NCI-H526 (cell line): Measurements from ENCODE around the gene DUOX1.

Experiments
- DNase-seq, 2 experiments: peaks; one replicate each; lab custom pipeline; 2025; lab: John Stamatoyannopoulos, UW

The DUOX1 gene

GRCh38 chr15:45187894-45188830 is 58.4 kb downstream of the DUOX1 start, which contains the start of gene SHF:
Gene SHF, minus strand, starts transcription at chr15:45187966. Its CDS starts 15 bp downstream, at chr15:45187951.
- DNase-seq, result peak; percentile 45 to 76

DNA sequence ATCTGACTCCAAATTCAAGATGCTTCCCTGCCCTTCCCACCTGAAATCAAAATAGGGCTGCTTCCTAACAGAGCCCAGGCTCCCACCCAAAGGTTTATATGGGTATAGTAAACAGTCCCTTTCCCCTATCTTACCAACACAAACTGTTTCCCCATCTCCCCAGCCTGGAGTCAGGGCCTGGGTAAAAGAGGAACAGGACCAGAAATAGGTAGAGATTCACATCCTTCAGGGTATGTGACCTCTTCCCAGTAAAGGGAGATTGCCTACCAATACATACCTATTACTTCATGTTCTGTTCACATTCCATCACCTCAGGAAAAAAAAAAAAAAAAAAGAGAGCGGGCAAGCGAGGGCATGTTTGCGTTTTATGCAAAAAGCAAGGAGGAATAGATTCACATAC is 67.7 kb downstream of the DUOX1 start:
- peak; percentile 23 to 45 for DNase-seq

DNA sequence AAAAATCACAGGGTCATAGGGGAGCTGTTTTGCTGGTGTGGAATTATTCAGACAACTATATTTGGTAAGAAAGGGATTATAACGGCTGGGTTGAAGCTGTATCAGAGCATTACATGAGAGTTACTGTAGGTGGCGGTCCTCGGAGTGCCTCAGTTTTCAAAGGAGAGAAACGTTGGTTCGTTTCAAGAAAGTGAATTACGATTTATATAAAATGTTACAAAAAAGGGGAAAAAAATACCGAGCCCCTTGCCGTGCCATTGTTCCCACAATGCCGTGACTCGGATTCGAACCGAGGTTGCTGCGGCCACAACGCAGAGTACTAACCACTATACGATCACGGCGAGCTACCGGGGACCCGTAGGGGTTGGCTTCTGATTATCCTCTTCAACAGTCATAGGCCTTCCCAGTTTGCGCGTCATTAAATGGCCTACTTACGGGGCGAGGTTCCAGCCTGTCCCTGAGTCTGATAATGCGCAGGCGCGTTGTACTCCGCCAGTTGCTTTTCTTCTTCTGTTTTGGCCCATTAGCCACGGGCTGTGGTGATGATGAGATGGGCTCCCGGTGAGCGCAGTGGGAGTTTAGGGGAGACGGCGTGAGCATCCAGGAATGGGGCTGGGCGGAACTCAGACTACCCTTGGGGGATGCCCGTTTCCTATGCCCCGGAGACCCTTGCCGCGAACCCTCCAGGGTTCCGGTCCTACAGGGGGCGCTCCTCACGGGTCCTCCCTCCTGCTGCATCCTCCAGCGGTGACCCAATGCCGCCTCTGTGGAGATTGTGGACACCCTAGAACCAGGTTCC is 68.7 kb downstream of the DUOX1 start:
- peak; percentile 94 for DNase-seq

GRCh38 chr15:45199136-45199810 is 69.5 kb downstream of the DUOX1 start:
- peak; percentile 60 to 68 for DNase-seq

DNA sequence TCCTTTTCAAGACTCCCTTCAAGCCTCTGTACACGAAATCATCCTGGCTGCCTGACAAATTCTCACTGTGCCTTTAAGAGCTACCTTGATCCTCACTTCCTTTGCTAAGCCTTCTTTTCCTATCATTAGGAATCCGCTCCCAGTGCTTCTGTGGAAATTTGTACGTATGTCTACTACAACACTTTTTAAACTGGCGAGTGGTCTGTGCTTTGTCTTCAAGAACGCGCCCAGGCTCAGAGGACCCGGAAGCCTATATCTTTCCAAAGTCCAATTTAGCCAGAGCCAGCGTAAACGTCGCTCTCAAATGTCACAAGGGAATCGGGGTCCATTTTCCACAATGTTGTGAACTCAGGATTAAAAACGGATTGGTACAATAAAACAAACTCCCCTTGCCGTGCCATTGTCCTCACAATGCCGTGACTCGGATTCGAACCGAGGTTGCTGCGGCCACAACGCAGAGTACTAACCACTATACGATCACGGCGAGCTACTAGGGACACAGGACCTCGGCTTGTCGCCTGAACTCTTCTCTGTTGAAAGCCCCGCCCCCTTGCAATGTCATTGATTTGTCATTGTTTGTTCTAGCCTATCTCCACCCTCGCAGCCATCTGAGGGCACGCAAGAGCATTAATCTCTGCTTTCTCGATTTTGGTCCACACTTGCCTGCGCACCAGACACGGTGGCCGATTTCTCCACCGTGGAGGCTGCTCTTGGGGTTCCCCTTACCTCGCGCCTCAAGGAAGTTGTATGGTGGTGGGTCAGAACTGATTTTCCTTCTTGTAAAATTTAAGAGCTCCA is 70.4 kb downstream of the DUOX1 start:
- DNase-seq, result peak; percentile 95 to 96

DNA sequence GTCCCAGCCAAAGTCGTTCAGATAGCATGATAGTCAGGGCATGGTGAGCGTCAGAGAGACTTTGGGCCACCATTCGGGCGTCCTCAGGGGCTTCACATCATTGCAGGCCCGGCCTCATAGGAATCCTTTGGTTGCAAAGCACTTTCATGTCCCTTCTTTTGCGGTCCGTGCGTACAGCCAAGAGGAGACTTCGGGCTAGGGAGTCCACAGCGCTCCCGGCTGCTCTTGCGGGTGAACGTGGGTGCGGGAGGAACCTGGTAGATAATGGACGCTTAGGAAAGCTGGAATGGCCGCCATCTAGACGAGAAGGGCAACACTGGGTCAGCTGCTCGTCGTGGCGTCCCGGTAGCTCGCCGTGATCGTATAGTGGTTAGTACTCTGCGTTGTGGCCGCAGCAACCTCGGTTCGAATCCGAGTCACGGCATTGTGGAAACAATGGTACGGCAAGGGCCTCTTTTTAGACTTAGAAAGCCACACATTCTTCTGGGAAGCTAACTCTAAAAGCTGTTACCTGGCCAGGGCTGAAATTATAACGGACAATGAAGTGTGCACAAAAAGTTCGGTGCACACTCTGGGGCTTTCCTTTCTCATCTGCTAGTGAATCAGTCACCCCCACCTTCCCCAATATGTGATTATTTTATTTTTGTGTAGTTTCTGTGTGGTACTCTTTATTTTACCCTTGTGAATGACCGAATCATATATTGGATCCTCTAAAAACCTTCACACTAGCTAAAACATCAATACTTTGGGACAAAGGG is 71.2 kb downstream of the DUOX1 start:
- DNase-seq, result peak; percentile 81 to 86

- no peak for DNase-seq
These were observed 71.7 kb downstream of the DUOX1 start for GRCh38 chr15:45201557-45201859.

DNA sequence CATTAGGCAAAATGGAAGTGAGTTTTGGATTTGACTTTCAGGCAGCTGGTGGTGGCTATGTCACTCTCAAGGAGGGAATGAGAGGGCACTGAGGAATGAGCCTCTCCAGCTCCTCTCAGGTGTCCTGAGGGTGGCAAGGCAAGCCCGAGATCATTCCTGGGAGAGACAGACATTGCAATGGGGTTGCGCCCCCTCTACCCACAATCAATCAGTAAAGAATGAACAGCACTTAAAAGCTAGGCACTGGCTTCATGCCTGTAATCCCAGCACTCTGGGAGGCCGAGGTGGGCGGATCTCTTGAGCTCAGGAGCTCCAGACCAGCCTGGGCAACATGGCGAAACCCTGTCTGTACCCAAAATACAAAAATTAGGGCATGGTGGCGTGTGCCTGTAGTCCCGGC is 72.1 kb downstream of the DUOX1 start:
- DNase-seq, result no peak

DNA sequence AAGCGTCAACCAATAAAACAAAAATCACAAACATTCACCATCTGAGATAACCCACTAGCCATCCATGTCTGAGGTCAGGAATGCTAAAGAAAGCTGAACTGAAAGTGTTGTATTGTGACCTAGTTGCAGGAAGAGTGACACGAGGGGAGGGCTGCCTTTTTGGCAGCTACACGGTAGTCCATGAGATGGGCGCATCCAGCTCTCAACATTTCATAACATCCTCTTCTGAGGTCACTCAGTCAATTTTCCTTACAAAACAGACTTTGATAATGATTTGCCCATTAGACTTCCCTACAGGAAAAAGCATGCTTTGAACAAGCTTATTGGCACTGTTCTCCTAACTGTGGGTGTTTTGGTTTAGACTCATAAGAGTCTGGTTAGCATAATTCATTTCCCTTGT is 73.4 kb downstream of the DUOX1 start:
- DNase-seq, result no peak

DNA sequence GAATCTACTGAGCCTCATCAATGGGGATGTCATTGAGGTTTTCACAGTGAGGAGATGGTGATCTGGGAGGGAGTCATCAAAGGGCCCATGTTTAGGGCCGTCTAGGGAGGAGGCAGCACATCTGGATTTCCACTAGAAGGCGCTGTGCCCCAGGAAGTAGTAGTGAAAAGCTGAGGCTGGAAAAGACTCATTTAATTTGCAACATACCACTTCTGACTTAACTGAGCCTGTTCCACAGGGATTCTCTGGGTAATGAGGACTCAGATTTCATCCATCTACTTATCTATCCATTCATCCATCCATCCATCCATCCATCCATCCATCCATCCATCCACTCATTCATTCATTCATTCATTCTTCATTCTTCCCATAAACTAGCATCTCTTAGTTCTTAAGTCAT is 75.4 kb downstream of the DUOX1 start:
- peak; percentile 42 to 78 for DNase-seq

DNA sequence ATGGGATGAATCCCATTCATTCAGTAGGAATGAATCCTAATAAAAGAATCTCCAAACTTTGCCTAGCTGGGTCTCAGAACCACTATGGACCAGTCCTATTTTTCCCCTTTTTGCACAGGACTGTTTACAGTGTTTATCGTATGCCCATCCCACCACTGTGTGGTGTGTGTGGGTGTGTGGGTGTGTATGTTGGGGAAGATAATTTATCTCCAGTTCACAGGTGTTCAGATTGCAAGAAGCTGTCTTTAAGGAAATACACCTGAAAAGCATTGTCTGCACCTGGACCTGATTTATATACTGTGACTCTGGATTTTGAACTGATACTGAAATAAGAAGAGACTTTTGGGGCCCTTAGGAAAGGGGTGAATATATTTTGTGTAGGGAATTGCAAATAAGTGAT is 82.7 kb downstream of the DUOX1 start:
- no peak for DNase-seq
